CD4-positive, alpha-beta memory T cell (primary cell): Measurements from ENCODE around the gene MED16. TPM values are rescaled to one million over a fixed set of nuclear protein-coding genes. Genes with fewer than 3 reads are reported as not detected.

Experiments used
- CTCF ChIA-PET: fragments of 350-600 bp; sonication (Branson Sonifier 250); formaldehyde crosslinking; loops from one replicate; lab custom pipeline; 2021; ENCODE audit warnings: inconsistent platforms; ENCODE audit not compliant: partially characterized antibody; lab: Charles Lee
- POLR2A ChIA-PET: fragments of 350-600 bp; sonication (Branson Sonifier 250); formaldehyde crosslinking; loops from one replicate; lab custom pipeline; 2021; ENCODE audit not compliant: partially characterized antibody; lab: Charles Lee
- DNase-seq, 5 donors: peaks; one replicate each; pipeline versions ENCODE4 v3.0.0 to v3.0.0-alpha.2; 2020 to 2022; ENCODE audit warnings: mixed read lengths in 1 of 5
- H3K27ac ChIP-seq: one replicate; pipeline ENCODE4 v1.7.0; 2013; ENCODE audit warnings: low read depth, low read length
- H3K27me3 ChIP-seq: 2 replicates; pipeline ENCODE4 v1.7.0; 2013; ENCODE audit warnings: mild to moderate bottlenecking, low read length, moderate library complexity; ENCODE audit not compliant: insufficient read depth
- H3K36me3 ChIP-seq: 2 replicates; pipeline ENCODE4 v1.7.0; 2013; ENCODE audit warnings: mild to moderate bottlenecking, low read length, moderate library complexity; ENCODE audit not compliant: insufficient read depth
- H3K4me1 ChIP-seq: 2 replicates; pipeline ENCODE4 v1.7.0; 2013; ENCODE audit warnings: mild to moderate bottlenecking, low read length, moderate library complexity; ENCODE audit not compliant: insufficient read depth
- H3K4me3 ChIP-seq, 2 donors: one replicate each; pipeline ENCODE4 v1.7.0; 2013; ENCODE audit warnings: low read length in 2 of 2, mild to moderate bottlenecking in 1 of 2
- H3K9me3 ChIP-seq, 2 donors: one replicate each; pipeline ENCODE4 v1.7.0; 2013; ENCODE audit warnings: low read length in 2 of 2, control low read depth in 1 of 2; ENCODE audit not compliant: control insufficient read depth in 1 of 2
- H3K27ac Mint-ChIP-seq, 7 donors: one replicate each; pipeline ENCODE4 v1.8.0; 2020 to 2021; ENCODE audit warnings: mixed read lengths in 7 of 7, mild to moderate bottlenecking in 6 of 7, inconsistent platforms in 3 of 7, moderate library complexity in 3 of 7
- H3K27me3 Mint-ChIP-seq, 2 donors: one replicate each; pipeline ENCODE4 v1.8.0; 2020 to 2021; ENCODE audit warnings: mixed read lengths in 2 of 2
- H3K36me3 Mint-ChIP-seq, 2 donors: one replicate each; pipeline ENCODE4 v1.8.0; 2020 to 2021; ENCODE audit warnings: mixed read lengths in 2 of 2, inconsistent platforms in 1 of 2, mild to moderate bottlenecking in 1 of 2
- H3K4me1 Mint-ChIP-seq, 4 donors: one replicate each; pipeline ENCODE4 v1.8.0; 2020 to 2021; ENCODE audit warnings: mixed read lengths in 4 of 4, mild to moderate bottlenecking in 1 of 4
- H3K4me3 Mint-ChIP-seq, 8 donors: one replicate each; pipeline ENCODE4 v1.8.0; 2020 to 2021; ENCODE audit warnings: mixed read lengths in 8 of 8, mild to moderate bottlenecking in 7 of 8, moderate library complexity in 6 of 8, inconsistent platforms in 3 of 8
- H3K9me3 Mint-ChIP-seq, 8 donors: one replicate each; pipeline ENCODE4 v1.8.0; 2020 to 2021; ENCODE audit warnings: mixed read lengths in 8 of 8, mild to moderate bottlenecking in 5 of 8, inconsistent platforms in 3 of 8, moderate library complexity in 1 of 8
- intact Hi-C: fragments of 100-400 bp; cut with micrococcal nuclease; formaldehyde crosslinking; loops from one replicate; pipeline ENCODE4 v1.15.1; 2023
- polyA plus RNA-seq, 2 donors: library from polyadenylated mRNA; unstranded; fragments of 300-500 nt; fragmentation: Illumina TruSeq; gene quantifications; one replicate each; pipeline ENCODE4 v1.2.3, GENCODE V29; 2021
- total RNA-seq, 2 experiments: library from RNA; stranded (reverse); gene quantifications; one replicate each; pipeline ENCODE4 v1.2.3, GENCODE V29; 2021

MED16 gene
- total and polyA plus RNA-seq, 4 experiments from 2014 or later = 48.6 to 125 (median 70.0) TPM

- DNase-seq = no peak
- peaks cover 19% of the 10 kb centered on the region for H3K4me1 ChIP-seq
- peak overlapping the region in 2 of 7 donors; percentile 46 to 53 for H3K27ac Mint-ChIP-seq
- H3K4me1 Mint-ChIP-seq = peaks cover 6 to 26% (median 15%) of the 10 kb centered on the region in 4 donors
- intact Hi-C loops = no loop called here
- H3K27me3 Mint-ChIP-seq = no peaks in the 10 kb centered on the region
- H3K9me3 Mint-ChIP-seq = peaks cover 0 to 12% (median 0%) of the 10 kb centered on the region in 8 donors
- CTCF ChIA-PET = no interaction called here
- H3K36me3 Mint-ChIP-seq = peaks cover 7 to 26% of the 10 kb centered on the region in 2 donors
- H3K4me3 Mint-ChIP-seq = peak overlapping the region in 1 of 8 donors; percentile 25
- POLR2A ChIA-PET = interaction anchor here (3.6 kb wide), 1 partner anchor 41 kb away, joined by 16 read pairs; no protein-coding TSS in a partner anchor
- H3K36me3 ChIP-seq = peaks cover 7% of the 10 kb centered on the region
- no peak overlapping the region for H3K4me3 ChIP-seq
- no peak overlapping the region for H3K27ac ChIP-seq
- H3K9me3 ChIP-seq = no peaks in the 10 kb centered on the region
- no peaks in the 10 kb centered on the region for H3K27me3 ChIP-seq
Observed at GRCh38 chr19:868458-869244, 24.3 kb downstream of the MED16 start.

GRCh38 chr19:867855-868457 is 25.0 kb downstream of the MED16 start:
- H3K36me3 ChIP-seq = peaks cover 7% of the 10 kb centered on the region
- H3K9me3 Mint-ChIP-seq = peaks cover 0 to 12% (median 0%) of the 10 kb centered on the region in 8 donors
- intact Hi-C loops = no loop called here
- H3K4me3 Mint-ChIP-seq = no peak overlapping the region
- H3K4me3 ChIP-seq = no peak overlapping the region
- H3K4me1 Mint-ChIP-seq = peaks cover 4 to 30% (median 16%) of the 10 kb centered on the region in 4 donors
- H3K9me3 ChIP-seq = no peaks in the 10 kb centered on the region
- H3K27me3 ChIP-seq = no peaks in the 10 kb centered on the region
- H3K4me1 ChIP-seq = peaks cover 22% of the 10 kb centered on the region
- peak overlapping the region in 2 of 7 donors; percentile 57 to 67 for H3K27ac Mint-ChIP-seq
- H3K27me3 Mint-ChIP-seq = no peaks in the 10 kb centered on the region
- no peak for DNase-seq
- ChIA-PET POLR2A (interaction anchor here (3.6 to 6.4 kb wide), 2 partner anchors 41 to 50 kb away, joined by 16 to 86 read pairs; partner anchors contain the start of gene KISS1R), CTCF (interaction anchor here (5.6 kb wide), 1 partner anchor 53 kb away, joined by 119 read pairs; no protein-coding TSS in a partner anchor)
- no peak overlapping the region for H3K27ac ChIP-seq
- peaks cover 7 to 26% of the 10 kb centered on the region in 2 donors for H3K36me3 Mint-ChIP-seq

- Mint-ChIP-seq H3K27me3 (peaks cover 0 to 4% of the 10 kb centered on the region in 2 donors), H3K27ac (peak overlapping the region in 4 of 7 donors; percentile 19 to 67 (median 46)), H3K9me3 (peaks cover 0 to 9% (median 0%) of the 10 kb centered on the region in 8 donors), H3K36me3 (peaks cover 7 to 23% of the 10 kb centered on the region in 2 donors), H3K4me1 (peaks cover 5 to 31% (median 17%) of the 10 kb centered on the region in 4 donors), H3K4me3 (no peak overlapping the region)
- DNase-seq = no peak
- H3K27ac ChIP-seq = no peak overlapping the region
- H3K9me3 ChIP-seq = no peaks in the 10 kb centered on the region
- peaks cover 26% of the 10 kb centered on the region for H3K4me1 ChIP-seq
- H3K36me3 ChIP-seq = peaks cover 7% of the 10 kb centered on the region
- ChIA-PET POLR2A (interaction anchor here (3.6 to 6.4 kb wide), 2 partner anchors 42 to 51 kb away, joined by 16 to 86 read pairs; partner anchors contain the start of gene KISS1R), CTCF (interaction anchor here (5.6 kb wide), 1 partner anchor 54 kb away, joined by 119 read pairs; no protein-coding TSS in a partner anchor)
- intact Hi-C loops = no loop called here
- no peaks in the 10 kb centered on the region for H3K27me3 ChIP-seq
- no peak overlapping the region for H3K4me3 ChIP-seq
Observed at GRCh38 chr19:867301-867793, 25.6 kb downstream of the MED16 start.

- Mint-ChIP-seq H3K9me3 (peaks cover 0 to 9% (median 0%) of the 10 kb centered on the region in 8 donors), H3K27me3 (peaks cover 0 to 4% of the 10 kb centered on the region in 2 donors), H3K36me3 (peaks cover 7 to 22% of the 10 kb centered on the region in 2 donors), H3K4me1 (peaks cover 5 to 27% (median 15%) of the 10 kb centered on the region in 4 donors), H3K4me3 (no peak overlapping the region), H3K27ac (peak overlapping the region in 1 of 7 donors; percentile 57)
- ChIA-PET POLR2A (interaction anchor here (3.6 to 6.4 kb wide), 2 partner anchors 42 to 51 kb away, joined by 16 to 86 read pairs; partner anchors contain the start of gene KISS1R), CTCF (interaction anchor here (1.6 to 5.6 kb wide), 2 partner anchors 42 to 55 kb away, joined by 3 to 119 read pairs; no protein-coding TSS in a partner anchor)
- Histone ChIP-seq H3K4me1 (peaks cover 20% of the 10 kb centered on the region), H3K36me3 (peaks cover 7% of the 10 kb centered on the region), H3K4me3 (no peak overlapping the region), H3K27ac (no peak overlapping the region), H3K9me3 (no peaks in the 10 kb centered on the region), H3K27me3 (no peaks in the 10 kb centered on the region)
- intact Hi-C loops = no loop called here
- DNase-seq = no peak
Observed at GRCh38 chr19:866769-867300, 26.2 kb downstream of the MED16 start.

- Mint-ChIP-seq H3K27ac (peak overlapping the region in 6 of 7 donors; percentile 29 to 95 (median 76)), H3K27me3 (peaks cover 0 to 4% of the 10 kb centered on the region in 2 donors), H3K4me1 (peaks cover 5 to 23% (median 15%) of the 10 kb centered on the region in 4 donors), H3K36me3 (peaks cover 4 to 10% of the 10 kb centered on the region in 2 donors), H3K9me3 (peaks cover 0 to 7% (median 0%) of the 10 kb centered on the region in 8 donors), H3K4me3 (peak overlapping the region; percentile 6 to 88 (median 71))
- no peaks in the 10 kb centered on the region for H3K9me3 ChIP-seq
- peak overlapping the region in 1 of 2 donors; percentile 24 for H3K4me3 ChIP-seq
- no peak overlapping the region for H3K27ac ChIP-seq
- no peak for DNase-seq
- H3K27me3 ChIP-seq = peaks cover 3% of the 10 kb centered on the region
- ChIA-PET CTCF (interaction anchor here (0.6 to 5.6 kb wide), 26 partner anchors 9 to 351 kb away, joined by 3 to 119 read pairs (median 4); partner anchors contain the start of genes CNN2, KISS1R, MED16 and R3HDM4), POLR2A (interaction anchor here (0.6 to 6.4 kb wide), 19 partner anchors 9 to 406 kb away, joined by 3 to 86 read pairs (median 4); partner anchors contain the start of genes CIRBP, KISS1R, MED16 and R3HDM4)
- no peaks in the 10 kb centered on the region for H3K36me3 ChIP-seq
- intact Hi-C loops = loop anchor here (1.0 to 2.0 kb wide), 4 partner anchors 46 to 138 kb away; partner anchors contain the start of gene GRIN3B
- H3K4me1 ChIP-seq = peaks cover 19% of the 10 kb centered on the region
Observed at GRCh38 chr19:863315-863620, 29.7 kb downstream of the MED16 start.

GRCh38 chr19:862581-863314 is 30.2 kb downstream of the MED16 start:
- Mint-ChIP-seq H3K4me1 (peaks cover 5 to 23% (median 15%) of the 10 kb centered on the region in 4 donors), H3K27me3 (peaks cover 0 to 4% of the 10 kb centered on the region in 2 donors), H3K9me3 (peaks cover 0 to 7% (median 0%) of the 10 kb centered on the region in 8 donors), H3K27ac (peak overlapping the region; percentile 29 to 95 (median 75)), H3K36me3 (peaks cover 4 to 10% of the 10 kb centered on the region in 2 donors), H3K4me3 (peak overlapping the region; percentile 6 to 88 (median 73))
- Histone ChIP-seq H3K36me3 (no peaks in the 10 kb centered on the region), H3K27me3 (peaks cover 3% of the 10 kb centered on the region), H3K4me3 (peak overlapping the region in 1 of 2 donors; percentile 32), H3K9me3 (no peaks in the 10 kb centered on the region), H3K27ac (no peak overlapping the region), H3K4me1 (peaks cover 19% of the 10 kb centered on the region)
- CTCF ChIA-PET = interaction anchor here (0.8 to 5.6 kb wide), 12 partner anchors 8 to 351 kb away, joined by 3 to 119 read pairs (median 8); partner anchors contain the start of genes KISS1R, MED16, R3HDM4 and RNU6-9
- intact Hi-C loops = loop anchor here (1.0 to 2.0 kb wide), 6 partner anchors 10 to 138 kb away; partner anchors contain the start of genes GRIN3B, MED16 and RNU6-9
- POLR2A ChIA-PET = interaction anchor here (0.8 to 6.4 kb wide), 13 partner anchors 9 to 406 kb away, joined by 3 to 86 read pairs (median 9); partner anchors contain the start of genes CIRBP, KISS1R, MED16 and R3HDM4
- peak; percentile 81 to 88 (median 82) for DNase-seq
